Stimulated activated CD8-positive, alpha-beta memory T cell treated with anti-CD3 and anti-CD28 coated beads, Interleukin-7, amount 100 ng/mL, for 48 hours (primary cell): ENCODE measurements around the gene PDPK1.
A peak's percentile ranks its signal among the peaks of the same experiment; 100 is the strongest.
"Not testable (repeated sequence)": the region's sequence is repeated elsewhere in the genome, so short reads cannot be mapped to it uniquely, and the experiment has no call there.

Source experiments
- DNase-seq, 2 donors: peaks; one replicate each; pipeline ENCODE4 v3.0.0-alpha.2; 2020; ENCODE audit warnings: low read depth in 1 of 2; ENCODE audit errors: extremely low read depth in 1 of 2

PDPK1 gene

GRCh38 chr16:2523801-2524231, 14.0 kb upstream of the PDPK1 start:
- DNase-seq, result no peak

- DNase-seq, result no peak
Measured at GRCh38 chr16:2524339-2524938, 13.4 kb upstream of the PDPK1 start.

GRCh38 chr16:2526135-2526534, 11.7 kb upstream of the PDPK1 start:
- DNase-seq, result no peak

- no peak for DNase-seq
Measured at GRCh38 chr16:2527071-2527783, 10.6 kb upstream of the PDPK1 start.

- no peak for DNase-seq
Measured at GRCh38 chr16:2527784-2528100, 10.1 kb upstream of the PDPK1 start.

- DNase-seq, result no peak
Measured at GRCh38 chr16:2528161-2529060, 9.4 kb upstream of the PDPK1 start.

- DNase-seq, result no peak
Measured at GRCh38 chr16:2529061-2529931, 8.5 kb upstream of the PDPK1 start.

GRCh38 chr16:2529961-2530628, 7.7 kb upstream of the PDPK1 start:
- no peak for DNase-seq

DNA sequence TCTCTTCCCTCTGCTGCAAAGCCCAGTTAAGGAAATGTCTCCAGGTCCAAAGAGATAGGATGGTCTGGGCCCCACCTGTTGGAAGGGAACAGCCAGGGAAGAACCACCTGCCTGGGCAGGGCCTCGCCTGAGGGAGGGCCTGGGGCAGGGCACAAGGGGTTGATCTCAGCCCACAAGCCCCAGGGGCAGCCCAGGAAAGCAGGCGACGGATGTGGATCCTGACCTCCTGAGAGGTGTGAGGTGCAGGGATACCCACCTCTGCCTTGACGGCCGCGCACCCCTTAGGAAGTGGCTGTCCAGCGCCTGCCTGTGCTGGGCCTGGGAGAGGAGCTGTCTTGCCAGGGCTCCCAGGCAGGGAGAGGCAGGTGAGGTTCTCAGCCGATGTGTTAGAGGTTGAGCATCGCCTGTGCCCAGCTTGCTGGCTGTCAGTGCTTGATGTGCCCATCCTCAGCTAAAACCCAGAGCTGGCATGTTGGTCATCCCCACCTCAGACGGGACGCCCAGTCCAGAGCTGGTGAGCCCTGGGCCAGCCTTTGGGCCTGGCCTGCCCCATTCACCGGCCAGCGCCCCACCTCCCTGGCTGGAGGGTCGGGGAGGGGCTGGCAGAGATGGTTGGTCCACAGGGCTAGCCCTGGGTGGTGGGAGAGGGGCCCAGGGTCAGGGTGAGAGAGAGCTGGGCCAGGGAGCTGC, 7.0 kb upstream of the PDPK1 start:
- DNase-seq, result no peak

DNA sequence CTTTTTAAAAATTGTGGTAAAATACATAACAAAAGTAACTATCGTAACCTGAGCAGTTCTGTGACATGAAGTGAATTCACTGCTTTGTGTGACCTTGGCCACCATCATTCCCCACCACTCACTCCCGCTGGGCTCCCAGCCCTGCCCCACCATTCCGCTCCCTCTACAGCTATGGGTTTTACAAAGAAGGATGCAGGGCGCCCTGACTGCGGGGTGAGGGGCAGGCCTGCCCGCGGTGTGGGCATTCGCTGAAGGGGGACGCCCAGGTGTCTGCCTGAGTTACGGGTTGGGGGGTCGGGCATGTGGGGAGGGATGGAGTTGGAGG, 6.5 kb upstream of the PDPK1 start, which contains the start of gene CEMP1:
Gene CEMP1, minus strand, starts transcription at position 38 of the 325 bp plus-strand sequence. CDS start 335 bp downstream, outside the sequence.
- no peak for DNase-seq

DNA sequence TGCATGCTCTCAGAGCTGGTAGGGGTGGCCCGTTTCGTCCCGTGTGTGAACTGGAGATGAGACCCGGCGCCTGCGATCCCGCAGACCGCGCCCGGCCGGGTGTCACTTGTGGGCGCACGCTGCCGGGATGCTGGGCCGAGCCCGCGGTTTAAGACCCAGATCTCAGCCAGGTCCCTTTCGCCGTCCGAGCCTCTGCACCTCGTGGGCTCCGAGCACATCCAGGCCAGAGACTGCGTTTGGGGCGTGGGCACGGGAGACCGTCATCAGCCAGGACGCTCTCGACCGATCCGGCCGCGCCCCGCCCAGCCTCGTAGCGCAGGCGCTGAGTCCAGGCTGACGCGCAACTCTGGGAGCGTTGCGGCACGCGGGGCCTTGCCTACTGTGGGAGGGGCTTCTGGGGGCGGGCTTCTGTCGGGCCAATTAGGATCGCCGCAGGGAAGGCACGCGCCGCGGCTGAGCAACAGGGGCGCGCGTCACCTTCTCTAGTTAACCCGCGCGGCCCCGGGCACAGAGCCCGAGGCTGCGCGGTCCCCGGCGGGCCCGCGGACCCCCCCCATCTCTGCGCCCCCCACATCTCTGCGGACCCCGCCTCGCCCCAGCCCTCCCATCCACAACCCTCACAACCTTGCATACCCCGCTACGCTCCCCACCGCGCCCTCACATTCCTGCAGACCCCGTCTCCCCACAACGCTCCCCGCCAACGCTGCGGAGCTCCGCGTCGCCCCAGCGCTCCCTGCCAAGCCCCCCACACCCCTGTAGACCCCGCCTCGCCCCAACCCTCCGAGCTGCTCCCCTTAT, 5.9 kb upstream of the PDPK1 start:
- DNase-seq, result peak; percentile 95 to 98

- DNase-seq, result peak in 1 of 2 donors; percentile 55
Measured at GRCh38 chr16:2532494-2533141, 5.2 kb upstream of the PDPK1 start.

- not testable (repeated sequence) for DNase-seq
Measured at GRCh38 chr16:2533142-2533755, 4.6 kb upstream of the PDPK1 start.

- no peak for DNase-seq
Measured at GRCh38 chr16:2533912-2534311, 3.9 kb upstream of the PDPK1 start.

DNA sequence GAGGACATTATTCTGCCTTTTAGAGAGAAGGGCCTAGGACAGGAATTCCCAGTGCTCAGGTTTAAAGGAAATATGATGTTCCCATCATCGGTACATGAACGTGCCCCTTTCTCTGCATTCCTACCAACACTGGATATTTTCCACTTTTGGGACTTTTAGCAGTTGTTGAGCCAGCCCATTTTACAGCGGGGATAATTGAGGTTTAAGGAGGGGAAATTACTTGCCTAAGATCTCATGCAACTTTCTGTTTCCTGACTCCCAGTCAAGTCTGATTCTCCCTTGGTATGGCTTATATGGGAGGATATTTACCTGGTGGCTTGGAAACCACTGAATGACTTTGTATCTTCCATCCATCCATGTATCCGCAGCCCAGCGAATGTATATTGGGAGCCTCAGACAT, 3.5 kb upstream of the PDPK1 start:
- DNase-seq, result not testable (repeated sequence)

DNA sequence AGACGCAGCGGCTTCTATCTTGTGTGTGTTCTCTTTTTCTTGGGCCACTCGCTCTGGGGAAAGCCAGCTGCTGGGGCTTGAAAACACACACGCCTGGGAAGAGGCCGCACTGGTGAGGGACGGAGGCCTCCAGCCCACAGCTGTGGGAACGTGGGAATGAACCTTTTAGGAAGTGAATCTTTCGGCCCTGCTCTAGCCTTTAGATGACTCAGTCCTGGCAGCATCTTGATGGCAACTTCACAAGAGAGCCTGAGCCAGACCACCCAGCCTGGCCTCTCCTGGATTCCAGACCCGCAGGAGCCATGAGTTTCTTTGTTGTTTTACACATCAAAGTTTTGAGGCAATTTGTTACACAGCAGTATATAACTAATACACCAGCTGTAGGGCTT, 2.2 kb upstream of the PDPK1 start:
- no peak for DNase-seq

DNA sequence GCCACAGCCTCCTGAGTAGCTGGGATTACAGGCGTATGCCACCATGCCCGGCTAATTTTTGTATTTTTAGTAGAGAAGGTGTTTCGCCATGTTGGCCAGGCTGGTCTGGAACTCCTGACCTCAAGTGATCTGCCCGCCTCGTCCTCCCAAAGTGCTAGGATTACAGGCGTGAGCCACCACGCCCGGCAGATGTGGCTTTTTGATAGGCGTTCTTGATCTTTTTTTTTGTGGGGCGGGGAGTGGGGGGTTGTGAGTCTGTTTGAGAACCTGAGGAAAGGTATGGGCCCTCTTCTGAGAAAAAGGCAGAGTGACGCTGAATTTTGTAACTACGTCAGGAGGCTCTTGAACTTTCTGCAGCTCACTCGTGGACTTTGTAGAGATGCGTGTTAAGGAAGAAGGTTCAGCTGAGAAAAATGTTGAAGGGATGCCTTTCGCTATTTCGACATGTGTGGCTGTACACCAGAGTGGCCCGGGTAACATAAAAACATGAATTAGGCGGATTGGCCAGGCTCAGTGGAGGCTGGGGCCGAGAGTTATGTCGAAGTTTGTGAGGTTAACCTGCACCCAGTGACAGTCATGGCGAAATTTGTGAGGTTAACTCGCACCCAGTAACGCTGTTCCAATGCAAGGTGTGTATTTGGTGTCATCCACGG, 1.5 kb downstream of the PDPK1 start:
- DNase-seq, result not testable (repeated sequence)
